ENCODE results near the gene TSEN2. TPM values are rescaled to one million over a fixed set of nuclear protein-coding genes. Genes with fewer than 3 reads are reported as not detected.

The TSEN2 gene
- total and polyA plus RNA-seq, 9 of the 15 experiments (the other 6 are each of a cell fraction or from before 2014, with no cell fraction given) = 38.5 to 76.3 (median 46.6) TPM

- no peak for TF ChIP-seq RNF2 (IDR thresholded peaks at IDR 0.05)
Measured at GRCh38 chr3:12467746-12468145, 16.5 kb upstream of the TSEN2 start (continued).

GRCh38 chr3:12468276-12468675 is 16.0 kb upstream of the TSEN2 start:
- no peak overlapping the region for H3K4me3 ChIP-seq
- H3K27ac ChIP-seq (ENCODE audit: extremely low read depth, low read depth, low read length) = no peak overlapping the region
- no peaks in the 10 kb centered on the region for H3K36me3 ChIP-seq (ENCODE audit: control insufficient read depth, insufficient read depth, low read length)
- ChIA-PET POLR2A (interaction anchor here (0.8 kb wide), 1 partner anchor 18 kb away, joined by 3 read pairs; no protein-coding TSS in a partner anchor), CTCF (ENCODE audit: low intra/inter-chr PET ratio) (interaction anchor here (0.7 kb wide), 1 partner anchor 423 kb away, joined by 3 read pairs; no protein-coding TSS in a partner anchor)
- no peak overlapping the region for H2AFZ ChIP-seq (ENCODE audit: low read depth, low read length)
- FAIRE-seq (no peak), DNase-seq (ENCODE audit: extremely low read depth in 1 of 4, low spot score in 3 of 4) (no peak), ATAC-seq (no peak)
- H4K20me1 ChIP-seq (replicated peaks; ENCODE audit: control insufficient read depth, insufficient read depth, low read length) = no peaks in the 10 kb centered on the region
- H3K27me3 ChIP-seq (ENCODE audit: control insufficient read depth in 2 of 2, insufficient read depth in 2 of 2, low read length in 2 of 2) = peaks cover 71 to 79% of the 10 kb centered on the region in 2 experiments
- intact Hi-C loops (cut with micrococcal nuclease) = no loop called here
- H3K9me1 ChIP-seq (ENCODE audit: control insufficient read depth, insufficient read depth, low read length) = no peaks in the 10 kb centered on the region
- 2% methylated on average over 6 of the region's 6 CpGs for WGBS (ENCODE audit: insufficient coverage, low coverage, missing lambda C conversion rate)
- no peaks in the 10 kb centered on the region for H3K79me2 ChIP-seq (ENCODE audit: control insufficient read depth, insufficient read depth, low read length)
- no peaks in the 10 kb centered on the region for H3K4me1 ChIP-seq (replicated peaks in 1 of 2; ENCODE audit: control insufficient read depth in 2 of 2, insufficient read depth in 2 of 2, low read length in 2 of 2)
- in situ Hi-C loops (cut with MboI) = no loop called here
- no peaks in the 10 kb centered on the region for H3K9me3 ChIP-seq (replicated peaks; ENCODE audit: control insufficient read depth, insufficient read depth, low read depth, low read length)
- BruUV-seq (replicated peaks) = no TSS peak
- no peak overlapping the region for H3K4me2 ChIP-seq (ENCODE audit: insufficient read depth, low read length)
- no peak overlapping the region for H3K9ac ChIP-seq (ENCODE audit: insufficient read depth in 1 of 2, low read depth in 2 of 2, low read length in 2 of 2)
- TF ChIP-seq ZSCAN32 (CRISPR knock-in tag; IDR thresholded peaks at IDR 0.05) = no peak
- TF ChIP-seq POLR2A (conservative IDR thresholded peaks at IDR 0.05) = no peak
- TF ChIP-seq, protein P1, sequence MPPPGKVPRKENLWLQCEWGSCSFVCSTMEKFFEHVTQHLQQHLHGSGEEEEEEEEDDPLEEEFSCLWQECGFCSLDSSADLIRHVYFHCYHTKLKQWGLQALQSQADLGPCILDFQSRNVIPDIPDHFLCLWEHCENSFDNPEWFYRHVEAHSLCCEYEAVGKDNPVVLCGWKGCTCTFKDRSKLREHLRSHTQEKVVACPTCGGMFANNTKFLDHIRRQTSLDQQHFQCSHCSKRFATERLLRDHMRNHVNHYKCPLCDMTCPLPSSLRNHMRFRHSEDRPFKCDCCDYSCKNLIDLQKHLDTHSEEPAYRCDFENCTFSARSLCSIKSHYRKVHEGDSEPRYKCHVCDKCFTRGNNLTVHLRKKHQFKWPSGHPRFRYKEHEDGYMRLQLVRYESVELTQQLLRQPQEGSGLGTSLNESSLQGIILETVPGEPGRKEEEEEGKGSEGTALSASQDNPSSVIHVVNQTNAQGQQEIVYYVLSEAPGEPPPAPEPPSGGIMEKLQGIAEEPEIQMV (tag; conservative IDR thresholded peaks at IDR 0.05; ENCODE audit: low read depth) = no peak
- no peak for TF ChIP-seq ADNP (tag; IDR thresholded peaks at IDR 0.05)
- no peak for TF ChIP-seq ZNF282 (CRISPR knock-in tag; IDR thresholded peaks at IDR 0.05)
- TF ChIP-seq NR2C2 (CRISPR knock-in tag; IDR thresholded peaks at IDR 0.05) = no peak
- TF ChIP-seq NR2C2 (tag; IDR thresholded peaks at IDR 0.05) = no peak
- TF ChIP-seq SNIP1 (IDR thresholded peaks at IDR 0.05; ENCODE audit: low read depth) = no peak
- TF ChIP-seq ZNF175 (CRISPR knock-in tag; IDR thresholded peaks at IDR 0.05; ENCODE audit: low read depth) = no peak
- no peak for TF ChIP-seq ZNF280A (IDR thresholded peaks at IDR 0.05; ENCODE audit: low read depth, partially characterized antibody)
- TF ChIP-seq HSF4 (CRISPR knock-in tag; IDR thresholded peaks at IDR 0.05; ENCODE audit: borderline replicate concordance) = no peak
- no peak for TF ChIP-seq RREB1 (CRISPR knock-in tag; IDR thresholded peaks at IDR 0.05)
- TF ChIP-seq ZNF24 (IDR thresholded peaks at IDR 0.05) = no peak
- no peak for TF ChIP-seq EHMT2 (IDR thresholded peaks at IDR 0.05)

Measured in K562 (cell line).